ENCODE results near the gene GTF2A2. TPM values are rescaled to one million over a fixed set of nuclear protein-coding genes. Genes with fewer than 3 reads are reported as not detected.

GTF2A2 gene
- total RNA-seq, 2 donors from 2014 or later = 118 to 132 TPM

Other genes starting within 250 kb of the GTF2A2 start
- under 1 TPM in 1 of 2 donors, not detected in 1; 0.21 TPM for gene FAM81A, start 219.3 kb downstream of the GTF2A2 start, total RNA-seq
- gene GCNT3, start 45.7 kb downstream of the GTF2A2 start, total RNA-seq = not detected
- gene BNIP2, start 31.8 kb upstream of the GTF2A2 start, total RNA-seq = 10 to 100 TPM; 65.1 to 68.3 TPM

Measured in activated T-cell treated with anti-CD3 and anti-CD28 coated beads, Interleukin-2, amount 50 U/mL, for 72 hours (primary cell).